Fibroblast of lung (primary cell): ENCODE data around the gene LAMA4.

ENCODE experiments used
- EZH2 ChIP-seq: IDR thresholded peaks from 2 replicates; pipeline ENCODE4 v1.5.1; 2012; ENCODE audit warnings: low read length, control low read depth, mild to moderate bottlenecking; ENCODE audit errors: missing control alignments
- TF ChIP-seq, protein P1 (sequence below), 2 donors: IDR thresholded peaks in 1 of 2; conservative IDR thresholded peaks in 1 of 2; 1 replicate in 1 of 2; 2 replicates in 1 of 2; pipeline ENCODE4 v1.5.1; 2011 to 2012; ENCODE audit warnings: low read length in 2 of 2, control low read depth in 1 of 2, inconsistent platforms in 1 of 2, low read depth in 1 of 2, mild to moderate bottlenecking in 1 of 2

DNA sequence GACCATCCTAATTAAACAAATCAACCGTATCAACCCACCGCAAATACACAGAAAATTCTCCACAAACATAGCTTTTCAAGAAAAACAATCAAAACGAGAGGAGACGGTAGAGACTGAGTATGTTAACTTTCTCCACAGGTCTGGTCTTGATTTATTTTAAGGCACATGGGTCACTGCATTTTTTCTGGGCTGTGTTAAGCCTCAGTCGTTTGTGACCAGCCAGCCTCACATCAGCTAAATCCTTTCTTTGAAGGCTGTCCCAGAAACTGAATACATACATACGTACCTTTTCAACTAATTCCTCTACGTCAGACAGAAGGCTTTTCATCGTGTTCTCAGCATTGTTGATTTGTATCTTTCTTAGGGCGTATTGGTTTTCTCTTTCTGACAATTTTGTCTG, 69.4 kb downstream of the LAMA4 start:
- TF ChIP-seq, protein P1, sequence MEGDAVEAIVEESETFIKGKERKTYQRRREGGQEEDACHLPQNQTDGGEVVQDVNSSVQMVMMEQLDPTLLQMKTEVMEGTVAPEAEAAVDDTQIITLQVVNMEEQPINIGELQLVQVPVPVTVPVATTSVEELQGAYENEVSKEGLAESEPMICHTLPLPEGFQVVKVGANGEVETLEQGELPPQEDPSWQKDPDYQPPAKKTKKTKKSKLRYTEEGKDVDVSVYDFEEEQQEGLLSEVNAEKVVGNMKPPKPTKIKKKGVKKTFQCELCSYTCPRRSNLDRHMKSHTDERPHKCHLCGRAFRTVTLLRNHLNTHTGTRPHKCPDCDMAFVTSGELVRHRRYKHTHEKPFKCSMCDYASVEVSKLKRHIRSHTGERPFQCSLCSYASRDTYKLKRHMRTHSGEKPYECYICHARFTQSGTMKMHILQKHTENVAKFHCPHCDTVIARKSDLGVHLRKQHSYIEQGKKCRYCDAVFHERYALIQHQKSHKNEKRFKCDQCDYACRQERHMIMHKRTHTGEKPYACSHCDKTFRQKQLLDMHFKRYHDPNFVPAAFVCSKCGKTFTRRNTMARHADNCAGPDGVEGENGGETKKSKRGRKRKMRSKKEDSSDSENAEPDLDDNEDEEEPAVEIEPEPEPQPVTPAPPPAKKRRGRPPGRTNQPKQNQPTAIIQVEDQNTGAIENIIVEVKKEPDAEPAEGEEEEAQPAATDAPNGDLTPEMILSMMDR (conservative IDR thresholded peaks at IDR 0.05 in 1 of 2, IDR thresholded peaks at IDR 0.05 in 1 of 2; ENCODE audit: low read depth in 1 of 2, low read length in 2 of 2) = no peak
- TF ChIP-seq EZH2 = no peak
